GM19438 (cell line): ENCODE measurements around the gene ATL2.

Experiments used
- ATAC-seq: cut with Tn5 transposase; IDR thresholded peaks from one replicate; pipeline ENCODE4 v1.9.1; 2021; ENCODE audit warnings: low read depth; ENCODE audit not compliant: unreplicated experiment

The ATL2 gene

GRCh38 chr2:38255211-38255610 lies 121.9 kb downstream of the ATL2 start:
- no peak for ATAC-seq

DNA sequence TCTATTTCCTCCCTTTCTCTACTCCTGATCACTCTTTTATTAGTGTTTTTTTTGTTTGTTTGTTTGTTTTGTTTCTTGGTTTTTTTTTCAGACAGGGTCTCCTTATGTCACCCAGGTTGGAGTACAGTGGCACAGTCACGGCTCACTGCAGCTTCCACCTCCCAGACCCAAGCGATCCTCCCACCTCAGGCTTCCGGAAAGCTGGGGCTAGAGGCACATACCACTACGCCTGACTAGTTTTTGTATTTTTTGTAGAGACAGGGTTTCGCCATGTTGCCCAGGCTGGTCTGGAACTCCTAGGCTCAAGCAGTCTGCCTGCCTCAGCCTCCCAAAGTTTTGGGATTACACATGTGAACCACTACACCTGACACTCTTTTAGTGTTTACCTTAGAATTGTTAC lies 122.3 kb downstream of the ATL2 start:
- ATAC-seq: no peak

DNA sequence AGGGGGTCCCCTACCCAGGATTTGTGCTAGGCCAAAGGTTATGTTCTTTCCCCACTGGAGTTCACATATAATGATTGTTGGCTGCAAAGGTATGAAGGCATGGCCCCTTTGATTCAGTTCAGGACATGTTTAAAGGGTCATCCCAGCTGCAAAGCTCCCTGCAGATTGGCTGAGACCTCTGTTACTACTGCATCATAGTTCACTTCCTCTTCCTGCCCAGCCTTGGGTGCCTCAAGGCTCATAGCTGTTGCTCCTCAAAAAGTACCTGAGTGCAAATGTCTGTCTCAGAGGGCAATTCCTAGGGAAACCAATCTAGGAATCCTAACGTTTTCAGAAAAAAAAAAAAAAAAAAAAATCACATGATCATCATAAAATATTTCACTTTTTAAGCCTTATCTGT lies 125.1 kb downstream of the ATL2 start:
- ATAC-seq: no peak

DNA sequence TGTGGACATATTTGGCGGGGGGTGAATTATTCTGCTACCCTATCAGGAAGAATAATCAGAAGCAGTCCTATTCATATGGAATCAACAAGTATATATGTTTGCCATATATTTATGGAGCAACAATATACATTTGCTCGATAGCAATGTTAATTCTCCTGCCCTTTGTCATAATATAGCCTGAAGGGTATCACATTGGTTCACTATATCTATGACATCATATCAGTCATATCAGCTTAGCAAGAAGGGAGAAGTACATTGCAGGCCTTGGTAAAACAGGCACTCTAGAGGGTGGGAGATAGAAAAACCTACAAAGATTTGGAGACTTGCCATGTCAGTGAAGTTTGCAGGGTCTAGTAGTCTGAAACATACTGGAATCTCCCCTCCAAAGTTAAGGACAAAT lies 128.4 kb downstream of the ATL2 start:
- ATAC-seq: no peak

GRCh38 chr2:38248255-38248654 lies 128.8 kb downstream of the ATL2 start:
- no peak for ATAC-seq

GRCh38 chr2:38246105-38246504 lies 131.0 kb downstream of the ATL2 start:
- ATAC-seq: no peak

DNA sequence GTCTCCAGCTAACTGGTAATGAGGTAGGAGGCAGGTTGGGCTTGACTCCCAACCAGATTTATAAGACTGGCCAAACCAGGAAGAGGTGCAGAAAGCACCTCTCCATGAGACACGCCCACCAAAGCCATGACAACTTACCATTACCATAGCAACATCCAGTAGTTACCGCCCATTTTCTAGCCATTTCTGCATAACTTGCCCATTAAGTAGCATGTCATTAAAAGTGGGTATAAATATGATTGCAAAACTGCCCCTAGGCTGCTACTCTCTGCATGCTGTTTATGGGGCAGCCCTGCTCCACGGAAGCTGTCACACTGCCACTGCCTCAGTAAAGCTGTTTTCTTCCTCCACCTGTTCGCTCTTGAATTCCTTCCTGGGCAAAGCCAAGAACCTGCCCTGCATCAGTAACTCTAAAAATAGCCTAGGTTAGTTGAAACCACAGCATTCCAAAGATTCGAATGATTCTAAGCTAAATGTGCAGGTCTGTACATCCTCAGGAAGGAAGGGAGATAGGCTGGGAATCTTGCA lies 131.9 kb downstream of the ATL2 start:
- no peak for ATAC-seq

DNA sequence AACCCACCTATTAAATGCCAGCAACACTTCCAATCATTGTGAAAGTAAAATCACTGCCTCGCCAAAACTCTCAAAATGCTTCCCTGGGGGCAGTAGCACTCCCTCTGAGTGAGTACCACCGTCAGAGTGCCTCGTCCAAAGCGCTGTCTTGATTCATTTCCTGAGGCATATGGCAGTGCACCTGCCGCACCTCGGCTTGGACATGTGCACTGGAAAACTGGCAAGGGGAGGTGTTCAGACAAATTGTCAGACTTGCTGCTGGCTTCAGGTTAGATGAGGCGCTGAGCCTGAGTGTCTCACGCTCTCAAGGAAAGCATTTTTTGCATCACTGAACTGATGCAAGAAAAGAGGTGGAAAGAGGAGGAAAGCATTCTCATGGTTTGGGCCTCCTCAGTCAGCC lies 132.8 kb downstream of the ATL2 start:
- ATAC-seq: no peak
